ENCODE measurements around the gene CALN1. TPM values are rescaled to one million over a fixed set of nuclear protein-coding genes. Genes with fewer than 3 reads are reported as not detected.

CALN1 gene
- total and polyA plus RNA-seq, 4 donors, result 0.14 to 0.84 (median 0.24) TPM

GRCh38 chr7:72163271-72163670 is 248.9 kb downstream of the CALN1 start:
- H3K9me3 ChIP-seq (ENCODE audit: control insufficient read depth in 4 of 4, low read length in 3 of 4), result peaks cover 2 to 7% (median 3%) of the 10 kb centered on the region in 4 donors
- WGBS, result 87% methylated on average over 2 of the region's 2 CpGs
- H3K4me3 ChIP-seq (ENCODE audit: low read depth in 1 of 3, low read length in 3 of 3), result no peak overlapping the region
- H3K9ac ChIP-seq (ENCODE audit: low read depth in 1 of 2, low read length in 2 of 2), result no peak overlapping the region
- H3K4me1 ChIP-seq (ENCODE audit: control insufficient read depth in 4 of 4, insufficient read depth in 4 of 4, low read length in 3 of 4), result no peaks in the 10 kb centered on the region
- H3K27me3 ChIP-seq (ENCODE audit: control insufficient read depth in 4 of 4, insufficient read depth in 4 of 4, low read length in 3 of 4), result no peaks in the 10 kb centered on the region
- DNase-seq (ENCODE audit: low spot score), result no peak
- H3K36me3 ChIP-seq (ENCODE audit: control insufficient read depth in 4 of 4, insufficient read depth in 3 of 4, low read depth in 1 of 4, low read length in 3 of 4), result no peaks in the 10 kb centered on the region
- TF ChIP-seq FOXA2 (IDR thresholded peaks at IDR 0.05) (no peak), GABPA (IDR thresholded peaks at IDR 0.05 in 1 of 2, conservative IDR thresholded peaks at IDR 0.05 in 1 of 2) (no peak)
- H3K27ac ChIP-seq (ENCODE audit: low read depth in 1 of 2, low read length in 2 of 2), result no peak overlapping the region

- Histone ChIP-seq H3K27ac (ENCODE audit: low read depth in 1 of 2, low read length in 2 of 2) (no peak overlapping the region), H3K27me3 (ENCODE audit: control insufficient read depth in 4 of 4, insufficient read depth in 4 of 4, low read length in 3 of 4) (no peaks in the 10 kb centered on the region), H3K4me3 (ENCODE audit: low read depth in 1 of 3, low read length in 3 of 3) (no peak overlapping the region), H3K9me3 (ENCODE audit: control insufficient read depth in 4 of 4, low read length in 3 of 4) (peaks cover 2 to 7% (median 3%) of the 10 kb centered on the region in 4 donors), H3K9ac (ENCODE audit: low read depth in 1 of 2, low read length in 2 of 2) (no peak overlapping the region), H3K4me1 (ENCODE audit: control insufficient read depth in 4 of 4, insufficient read depth in 4 of 4, low read length in 3 of 4) (no peaks in the 10 kb centered on the region), H3K36me3 (ENCODE audit: control insufficient read depth in 4 of 4, insufficient read depth in 3 of 4, low read depth in 1 of 4, low read length in 3 of 4) (no peaks in the 10 kb centered on the region)
- no peak for DNase-seq (ENCODE audit: low spot score)
- 59% methylated on average over 6 of the region's 6 CpGs for WGBS
- TF ChIP-seq HNF4A (conservative IDR thresholded peaks at IDR 0.05) (no peak), FOXA2 (IDR thresholded peaks at IDR 0.05) (no peak), HNF4G (IDR thresholded peaks at IDR 0.05) (no peak), GABPA (IDR thresholded peaks at IDR 0.05 in 1 of 2, conservative IDR thresholded peaks at IDR 0.05 in 1 of 2) (no peak), ATF3 (IDR thresholded peaks at IDR 0.05) (no peak), RAD21 (IDR thresholded peaks at IDR 0.05) (no peak), YY1 (IDR thresholded peaks at IDR 0.05) (no peak)
These were observed 250.6 kb downstream of the CALN1 start for GRCh38 chr7:72161534-72161933.

- no peak overlapping the region for H3K9ac ChIP-seq (ENCODE audit: low read depth in 1 of 2, low read length in 2 of 2)
- no peak overlapping the region for H3K4me3 ChIP-seq (ENCODE audit: low read depth in 1 of 3, low read length in 3 of 3)
- no peak for DNase-seq (ENCODE audit: low spot score)
- peaks cover 2 to 7% (median 3%) of the 10 kb centered on the region in 4 donors for H3K9me3 ChIP-seq (ENCODE audit: control insufficient read depth in 4 of 4, low read length in 3 of 4)
- H3K4me1 ChIP-seq (ENCODE audit: control insufficient read depth in 4 of 4, insufficient read depth in 4 of 4, low read length in 3 of 4), result no peaks in the 10 kb centered on the region
- TF ChIP-seq CTCF (IDR thresholded peaks at IDR 0.05; ENCODE audit: low read depth, low read length, missing input control) (no peak), RXRA (IDR thresholded peaks at IDR 0.05) (no peak), YY1 (IDR thresholded peaks at IDR 0.05) (no peak), HNF4A (conservative IDR thresholded peaks at IDR 0.05) (no peak), JUND (IDR thresholded peaks at IDR 0.05) (no peak), GABPA (IDR thresholded peaks at IDR 0.05 in 1 of 2, conservative IDR thresholded peaks at IDR 0.05 in 1 of 2) (no peak)
- no peak overlapping the region for H3K27ac ChIP-seq (ENCODE audit: low read depth in 1 of 2, low read length in 2 of 2)
- no peaks in the 10 kb centered on the region for H3K27me3 ChIP-seq (ENCODE audit: control insufficient read depth in 4 of 4, insufficient read depth in 4 of 4, low read length in 3 of 4)
- H3K36me3 ChIP-seq (ENCODE audit: control insufficient read depth in 4 of 4, insufficient read depth in 3 of 4, low read depth in 1 of 4, low read length in 3 of 4), result no peaks in the 10 kb centered on the region
- WGBS, result 59% methylated on average over 4 of the region's 4 CpGs
These were observed 252.2 kb downstream of the CALN1 start for GRCh38 chr7:72159911-72160310.

- Histone ChIP-seq H3K27me3 (ENCODE audit: control insufficient read depth in 4 of 4, insufficient read depth in 4 of 4, low read length in 3 of 4) (no peaks in the 10 kb centered on the region), H3K9me3 (ENCODE audit: control insufficient read depth in 4 of 4, low read length in 3 of 4) (no peaks in the 10 kb centered on the region), H3K27ac (ENCODE audit: low read depth in 1 of 2, low read length in 2 of 2) (no peak overlapping the region), H3K4me3 (ENCODE audit: low read depth in 1 of 3, low read length in 3 of 3) (no peak overlapping the region), H3K36me3 (ENCODE audit: control insufficient read depth in 4 of 4, insufficient read depth in 3 of 4, low read depth in 1 of 4, low read length in 3 of 4) (no peaks in the 10 kb centered on the region), H3K4me1 (ENCODE audit: control insufficient read depth in 4 of 4, insufficient read depth in 4 of 4, low read length in 3 of 4) (peaks cover 3 to 14% (median 9%) of the 10 kb centered on the region in 4 donors), H3K9ac (ENCODE audit: low read depth in 1 of 2, low read length in 2 of 2) (no peak overlapping the region)
- TF ChIP-seq ZBTB33 (IDR thresholded peaks at IDR 0.05), result no peak
- no peak for TF ChIP-seq TAF1 (conservative IDR thresholded peaks at IDR 0.05)
- no peak for TF ChIP-seq REST (IDR thresholded peaks at IDR 0.05)
- no peak for TF ChIP-seq FOXA2 (IDR thresholded peaks at IDR 0.05)
- no peak for TF ChIP-seq SP1 (IDR thresholded peaks at IDR 0.05)
- no peak for TF ChIP-seq HNF4G (IDR thresholded peaks at IDR 0.05)
- TF ChIP-seq HNF4A (conservative IDR thresholded peaks at IDR 0.05), result no peak
- TF ChIP-seq MAX (IDR thresholded peaks at IDR 0.05), result no peak
- TF ChIP-seq JUND (IDR thresholded peaks at IDR 0.05), result no peak
- no peak for TF ChIP-seq YY1 (IDR thresholded peaks at IDR 0.05)
- no peak for DNase-seq (ENCODE audit: low spot score)
- WGBS, result 77% methylated on average over 3 of the region's 3 CpGs
These were observed 255.5 kb downstream of the CALN1 start for GRCh38 chr7:72156671-72157070.

Data from liver (tissue), 9 donors.